Caki2 (cell line): ENCODE results near the gene HSDL2. TPM values are rescaled to one million over a fixed set of nuclear protein-coding genes. Genes with fewer than 3 reads are reported as not detected.
A peak's percentile ranks its signal among the peaks of the same experiment; 100 is the strongest.

Experiments
- DNase-seq: peaks from one replicate; pipeline ENCODE4 v3.0.0-alpha.2; 2015; ENCODE audit warnings: low read depth
- in situ Hi-C: cut with HindIII; loops from 2 replicates; pipeline ENCODE4 v1.10.0; 2016; ENCODE audit warnings: low sequenced_read_pairs, low pct_unique_long_range_greater_than_20kb, mixed read lengths
- total RNA-seq: library from RNA; depleted of rRNA; stranded (reverse); fragments of >200 nt; shearing (Covaris generic); gene quantifications from 2 replicates; pipeline ENCODE4 v1.2.3, GENCODE V29; 2014; ENCODE audit warnings: low replicate concordance

Gene HSDL2
- total RNA-seq, 1 experiment from 2014 or later, result 30.7 TPM

DNA sequence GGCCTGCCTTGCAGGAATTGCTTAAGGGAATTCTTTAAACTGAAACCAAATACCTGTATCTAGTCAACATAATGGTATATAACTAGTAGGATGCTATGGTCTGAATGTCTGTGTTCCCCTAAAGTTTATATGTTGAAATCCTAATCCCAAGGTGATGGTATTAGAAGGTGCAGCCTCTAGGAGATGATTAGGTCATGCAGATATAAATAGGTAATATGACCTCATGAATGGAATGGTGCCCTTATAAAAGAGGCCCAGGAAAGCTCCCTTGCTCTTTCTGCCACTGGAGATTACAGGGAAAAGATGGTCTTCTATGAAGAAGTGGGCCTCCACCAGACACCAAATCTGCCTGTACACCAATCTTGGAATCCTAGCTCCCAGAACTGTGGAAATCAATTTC, 99.3 kb downstream of the HSDL2 start:
- in situ Hi-C loops, result no loop called here

DNA sequence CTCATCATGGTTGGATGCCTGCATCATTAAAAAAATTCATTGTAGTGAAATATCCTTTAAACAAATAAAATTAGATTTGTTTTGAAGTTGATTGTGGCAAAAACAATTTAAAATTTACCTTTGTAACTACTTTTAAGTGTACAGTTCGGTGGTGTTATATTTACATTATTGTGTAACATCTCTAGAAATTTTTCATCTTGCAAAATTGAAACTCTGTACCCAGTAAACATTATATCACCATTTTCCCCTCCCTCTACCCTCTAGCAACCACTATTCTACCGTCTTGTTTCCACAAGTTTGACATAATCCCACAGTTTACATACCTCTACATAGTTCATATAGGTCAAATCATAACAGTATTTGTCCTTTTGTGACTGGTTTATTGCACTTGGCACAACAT, 104.7 kb downstream of the HSDL2 start:
- no peak for DNase-seq
- in situ Hi-C loops, result no loop called here

More for the DNA sequence above, 99.3 kb downstream of the HSDL2 start:
- DNase-seq, result no peak

DNA sequence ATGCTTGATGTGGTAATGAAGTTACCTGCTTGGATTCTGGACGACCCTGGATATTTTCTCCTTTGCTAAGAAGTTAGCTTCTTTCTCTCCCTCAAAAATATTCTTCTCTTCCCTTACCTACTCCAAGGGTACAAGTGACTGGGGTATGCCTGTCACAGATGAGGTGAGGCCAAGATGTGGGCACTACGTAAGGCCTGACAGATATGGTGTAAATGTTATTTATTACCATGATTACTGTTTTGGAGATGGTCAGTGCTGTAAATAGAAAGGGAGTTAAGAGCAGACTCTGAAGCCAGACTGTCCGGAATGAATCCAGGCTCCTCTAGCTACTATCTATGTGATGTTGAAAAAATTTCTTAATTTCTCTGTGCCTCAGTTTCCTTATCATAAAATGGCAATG, 105.7 kb downstream of the HSDL2 start:
- in situ Hi-C loops, result no loop called here
- DNase-seq, result no peak

DNA sequence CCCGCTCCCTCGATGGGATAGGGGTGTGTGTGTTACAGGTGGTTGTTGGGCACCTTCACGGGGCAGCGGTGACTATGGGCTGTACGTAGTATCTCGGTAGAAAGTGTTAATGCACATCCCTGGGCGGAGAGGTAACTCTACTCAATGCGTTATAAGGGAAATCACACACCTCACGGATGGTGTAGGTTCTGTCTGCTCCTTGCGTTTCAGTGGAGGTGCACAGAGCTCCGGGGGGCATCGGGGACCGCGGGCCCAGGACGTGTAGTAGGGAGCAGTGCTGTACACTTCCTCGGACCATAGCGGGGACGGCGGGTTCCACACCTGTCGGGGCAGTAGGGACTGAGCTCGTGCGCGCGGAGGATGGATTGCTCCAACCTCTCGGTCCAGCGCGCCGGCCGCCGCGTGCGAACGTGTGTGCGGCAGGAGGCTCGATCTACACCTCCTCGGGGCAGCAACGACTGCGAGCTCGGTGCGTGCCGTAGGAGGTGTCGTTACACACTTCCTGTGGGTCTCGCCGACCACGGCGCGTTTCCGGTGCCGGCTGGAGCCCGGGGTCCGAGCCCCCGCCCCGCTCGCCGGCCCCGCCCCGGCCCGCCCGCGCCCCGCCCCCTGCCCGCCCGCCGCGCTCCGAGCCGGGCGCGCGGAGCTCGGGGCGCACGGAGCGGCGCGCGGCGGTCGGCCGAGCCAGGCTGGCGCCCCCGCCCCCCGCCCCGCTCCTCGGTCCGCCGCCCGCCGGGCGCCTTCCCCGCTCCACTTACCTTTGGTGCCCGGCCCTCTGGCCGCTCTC, 106.5 kb downstream of the HSDL2 start, which contains the start of gene KIAA1958:
Gene KIAA1958 (plus strand): TSS at position 607 of the 787 bp plus-strand sequence. CDS start 87,254 bp downstream, outside the sequence.
- DNase-seq, result peak; percentile 63
- in situ Hi-C loops, result no loop called here

DNA sequence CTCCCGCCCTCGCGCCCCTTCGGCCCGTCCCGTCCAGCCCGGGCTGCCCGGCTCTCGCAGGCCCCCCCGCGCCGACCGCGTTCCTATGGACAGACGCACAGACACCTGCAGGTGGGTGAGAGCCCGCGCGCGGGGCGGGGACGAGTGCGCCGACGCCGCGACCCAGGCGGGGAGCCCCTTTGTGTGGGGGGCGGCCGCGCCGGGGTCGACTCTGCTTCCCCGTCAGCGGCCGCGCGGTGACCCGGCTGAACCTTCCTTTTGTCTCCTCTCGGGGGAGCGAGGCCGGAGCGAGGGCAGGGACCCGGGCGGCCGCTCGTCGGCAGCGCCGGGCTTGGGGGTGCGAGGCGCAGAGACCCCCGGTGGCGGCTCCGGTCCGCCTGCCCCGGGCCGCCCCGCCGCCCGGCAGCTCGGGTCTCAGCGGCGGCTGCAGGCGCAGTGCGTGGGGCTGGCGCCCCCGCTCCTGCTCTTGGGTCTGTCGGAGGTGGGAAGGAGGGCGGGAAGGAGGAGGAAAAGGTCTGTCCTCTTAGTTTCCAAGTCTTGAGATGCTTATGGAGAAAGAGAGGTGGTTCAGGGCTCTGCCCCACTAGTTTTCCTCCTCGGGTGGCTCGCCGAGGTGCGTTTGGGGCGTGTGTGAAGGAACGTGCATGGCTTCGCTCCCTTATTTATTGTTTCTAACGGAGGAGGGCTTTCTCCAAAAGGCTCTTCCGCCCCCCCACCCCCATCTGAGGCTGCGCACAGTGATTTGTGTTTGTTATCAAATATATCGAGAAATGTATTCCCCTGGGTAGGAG, 107.3 kb downstream of the HSDL2 start:
- in situ Hi-C loops, result no loop called here
- DNase-seq, result peak; percentile 63

DNA sequence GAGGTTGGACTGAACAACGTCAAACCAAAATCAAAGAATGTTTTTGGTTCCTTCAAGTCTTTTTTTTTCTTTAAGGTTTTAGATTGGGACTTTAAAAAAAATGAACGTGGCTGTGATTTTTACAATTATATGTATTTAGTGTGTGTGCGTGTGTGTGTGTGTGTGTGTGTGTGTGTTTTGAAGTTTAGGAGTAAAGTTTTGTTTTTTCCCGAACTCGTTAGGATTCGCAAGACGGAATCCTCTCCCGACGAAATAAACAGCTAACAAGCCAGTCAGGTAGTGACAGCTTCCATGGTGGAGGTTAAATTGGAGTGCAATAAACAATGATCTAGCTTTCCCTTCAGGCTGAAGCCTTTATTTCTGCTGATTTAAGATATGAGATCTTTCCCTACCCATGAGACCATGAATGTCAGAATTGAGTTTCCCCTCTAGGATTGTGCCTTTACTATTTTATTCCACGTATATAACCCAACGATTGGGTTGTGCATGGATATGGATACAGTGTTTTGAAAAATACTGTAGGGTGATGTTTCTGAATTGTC, 108.0 kb downstream of the HSDL2 start:
- DNase-seq, result no peak
- in situ Hi-C loops, result no loop called here

DNA sequence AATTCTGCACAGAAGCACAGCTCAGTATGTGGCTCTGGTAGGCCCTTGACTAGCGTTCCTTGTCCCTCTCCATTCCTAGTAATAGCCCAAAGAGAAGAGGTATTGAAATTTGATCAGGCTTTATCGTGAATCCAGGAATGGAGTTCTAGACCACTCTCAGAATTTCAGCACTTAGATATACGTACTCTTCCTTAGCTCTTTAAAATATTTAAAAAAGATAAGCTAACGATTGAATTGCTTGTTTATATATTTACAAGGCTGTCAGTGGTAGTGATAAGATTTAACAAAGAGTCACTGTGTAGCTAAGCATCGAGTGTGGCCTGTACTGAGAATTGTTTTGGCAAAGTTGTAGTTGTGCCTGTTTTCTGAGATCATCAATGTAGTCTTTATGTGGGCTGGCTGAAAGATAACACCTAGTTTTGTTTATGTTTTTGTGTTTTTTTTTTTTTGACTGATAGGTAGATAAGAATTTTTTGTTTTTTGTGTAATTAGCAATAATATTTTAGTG, 109.2 kb downstream of the HSDL2 start:
- in situ Hi-C loops, result no loop called here
- DNase-seq, result no peak

DNA sequence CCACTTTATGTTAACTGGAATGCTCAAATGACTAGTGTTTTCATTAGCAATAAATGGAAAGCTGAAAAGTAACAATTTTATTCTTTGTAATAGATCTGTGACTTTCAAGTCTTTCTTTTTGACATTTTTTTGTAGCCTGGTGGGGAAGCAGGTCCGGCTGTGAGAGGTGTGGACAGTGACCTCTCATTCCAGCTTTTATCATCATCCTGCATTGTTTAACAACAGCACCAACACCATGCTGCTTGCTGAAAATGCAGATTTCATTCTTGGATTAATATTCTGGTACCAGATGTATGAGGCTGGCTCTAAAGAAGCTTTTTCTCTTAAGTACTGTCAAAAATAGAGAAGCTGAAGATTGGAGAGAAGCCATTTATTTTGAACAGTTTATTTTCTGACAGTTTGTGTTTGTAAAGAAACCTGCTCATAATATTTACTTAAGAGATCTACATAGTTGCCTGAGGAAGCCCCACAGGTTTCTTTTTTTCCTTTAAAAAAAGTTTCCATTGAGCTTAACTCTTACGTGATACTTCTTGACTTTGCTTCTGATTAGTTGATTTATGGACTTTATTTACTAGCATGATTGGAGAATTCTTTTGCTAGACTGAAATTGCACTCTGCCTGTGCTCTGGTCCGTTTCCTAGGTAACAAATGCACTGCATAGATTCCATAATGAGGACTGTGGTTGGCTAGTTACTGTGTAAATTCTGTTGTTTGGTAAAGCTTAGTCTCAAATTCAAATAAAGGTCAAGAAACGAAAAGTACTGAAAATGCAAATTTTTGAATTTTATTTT, 110.2 kb downstream of the HSDL2 start:
- in situ Hi-C loops, result no loop called here
- no peak for DNase-seq

DNA sequence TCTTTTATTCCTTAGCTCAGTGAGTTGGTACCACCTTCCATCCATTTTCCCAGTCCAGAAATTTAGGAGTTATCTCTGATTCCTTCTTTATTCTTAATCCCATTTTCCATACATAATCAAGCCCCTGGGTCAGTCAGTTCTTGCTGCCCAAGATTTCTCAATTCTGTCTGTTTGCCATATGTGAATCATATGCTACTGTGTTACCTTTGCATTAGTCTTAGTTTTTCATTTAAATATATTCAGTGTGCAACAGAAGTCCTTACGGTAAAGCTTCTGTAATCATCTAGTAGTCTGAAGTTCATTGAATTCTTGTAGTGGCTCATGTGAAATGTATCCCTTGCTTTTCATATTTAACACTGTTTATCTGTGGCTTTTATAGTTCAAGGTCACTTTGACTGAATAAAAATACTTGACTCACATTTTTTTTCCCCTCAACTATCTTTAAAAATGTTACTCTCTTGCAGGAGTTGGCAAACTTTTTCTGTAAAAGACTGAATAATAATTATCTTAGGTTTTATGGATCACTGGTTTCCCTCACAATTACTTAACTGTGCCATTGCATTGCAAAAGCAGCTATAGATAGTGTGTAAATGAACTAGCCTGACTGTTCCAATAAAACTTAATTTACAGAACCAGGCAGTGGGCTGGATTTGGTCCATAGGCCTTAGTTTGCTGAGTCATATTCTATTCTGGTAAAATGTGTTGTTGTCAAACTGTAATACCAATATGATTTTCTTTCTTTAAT, 113.7 kb downstream of the HSDL2 start:
- DNase-seq, result peak; percentile 43
- in situ Hi-C loops, result no loop called here

DNA sequence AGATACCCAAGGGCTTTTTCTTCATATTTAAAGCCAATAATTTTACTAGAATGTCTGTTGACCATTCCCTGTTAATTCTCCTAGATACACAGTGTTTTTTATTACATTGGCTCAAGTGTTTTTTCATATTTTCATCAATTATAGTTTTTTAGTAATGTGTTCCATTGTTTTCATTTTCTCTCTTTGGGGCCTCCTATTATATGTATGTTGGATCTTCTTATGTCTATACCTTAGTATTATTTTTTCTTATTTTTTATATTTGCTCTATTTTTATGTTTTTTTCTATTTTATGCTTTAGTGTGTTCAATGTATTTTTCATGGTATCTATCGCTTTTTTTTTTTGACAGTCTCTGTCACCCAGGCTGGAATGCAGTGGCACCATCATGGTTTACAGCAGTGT, 114.2 kb downstream of the HSDL2 start:
- DNase-seq, result peak; percentile 27
- in situ Hi-C loops, result no loop called here

DNA sequence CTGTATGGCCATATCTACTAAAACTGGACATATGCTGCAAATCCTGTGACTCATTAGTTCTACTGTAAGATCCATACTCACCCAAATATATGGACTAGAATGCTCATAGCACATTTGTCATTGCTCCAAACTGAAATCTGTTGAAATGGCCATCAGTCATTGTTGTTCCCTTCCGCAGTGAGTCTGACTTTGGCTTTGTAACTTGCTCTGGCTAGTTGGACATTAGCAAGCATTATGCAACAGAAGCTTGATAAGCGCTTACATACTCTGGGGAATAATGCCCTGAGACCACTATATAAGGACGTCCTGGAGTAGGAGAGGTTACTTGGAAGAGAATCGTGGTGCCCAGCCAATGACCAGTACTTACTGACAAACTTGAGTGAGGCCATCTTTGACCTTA, 115.7 kb downstream of the HSDL2 start:
- in situ Hi-C loops, result no loop called here
- DNase-seq, result no peak

DNA sequence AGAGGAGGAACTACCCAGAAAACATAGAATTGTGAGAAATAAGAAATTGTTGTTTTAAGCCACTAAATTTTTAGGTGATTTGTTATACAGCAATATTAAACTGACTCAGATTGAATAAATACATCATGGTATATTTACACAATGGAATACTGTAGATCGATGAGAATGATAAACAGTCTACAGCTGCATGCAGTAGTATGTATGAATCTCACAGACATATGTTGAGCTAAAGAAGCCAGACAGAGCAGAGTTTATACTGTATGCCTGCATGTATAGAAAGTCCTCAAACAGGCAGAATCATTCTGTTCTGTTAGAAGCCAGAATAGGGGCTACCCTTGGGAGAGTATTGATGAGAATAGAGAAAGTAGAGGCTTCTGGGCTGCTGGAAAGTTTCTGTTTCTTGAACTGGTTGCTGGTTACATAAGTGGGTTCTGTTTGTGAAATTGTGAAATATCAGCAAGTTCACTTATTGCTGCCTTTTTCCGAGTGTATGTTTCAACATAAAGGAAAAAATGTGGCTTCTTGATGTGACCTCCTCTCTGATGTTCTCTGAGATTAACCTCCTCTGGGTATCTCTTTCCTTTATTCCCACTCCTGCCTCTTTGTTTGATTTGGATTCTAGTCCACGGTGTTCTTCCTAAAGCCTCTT, 116.3 kb downstream of the HSDL2 start:
- in situ Hi-C loops, result no loop called here
- DNase-seq, result no peak

DNA sequence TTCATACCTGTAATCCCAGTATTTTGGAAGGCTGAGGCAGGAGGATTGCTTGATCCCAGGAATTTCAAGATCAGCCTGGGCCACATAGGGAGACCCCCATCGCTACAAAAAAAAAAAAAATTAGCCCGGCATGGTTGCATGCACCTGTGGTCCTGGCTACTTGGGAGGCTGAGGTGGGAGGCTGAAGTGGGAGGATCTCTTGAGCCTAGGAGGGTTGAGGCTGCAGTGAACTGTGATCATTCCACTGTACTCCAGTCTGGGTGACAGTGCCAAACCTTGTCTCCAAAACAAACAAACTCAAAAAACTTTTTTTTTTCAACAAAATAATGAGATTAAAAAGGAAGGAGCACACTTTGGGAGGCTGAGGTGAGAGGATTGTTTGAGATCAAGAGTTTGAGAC, 120.9 kb downstream of the HSDL2 start:
- in situ Hi-C loops, result no loop called here

DNA sequence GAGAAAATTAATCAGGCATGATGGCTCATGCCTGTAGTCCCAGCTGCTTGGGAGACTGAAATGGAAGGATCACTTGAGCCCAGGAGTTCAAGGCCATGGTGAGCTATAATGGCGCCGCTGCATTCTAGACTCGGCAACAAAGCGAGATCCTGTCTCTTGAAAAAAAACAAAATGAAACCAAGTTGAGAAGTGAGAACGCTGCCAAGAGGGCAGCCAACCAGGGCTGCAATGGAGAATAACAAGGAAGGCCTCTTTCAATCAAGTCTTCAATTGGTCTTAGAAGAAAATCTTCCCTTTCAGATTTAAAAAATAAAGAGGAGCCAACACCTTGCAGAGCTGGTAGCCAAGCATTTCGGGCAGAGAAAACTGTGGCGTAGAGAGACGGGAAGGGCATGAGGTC, 121.4 kb downstream of the HSDL2 start:
- in situ Hi-C loops, result no loop called here
- no peak for DNase-seq

More for the DNA sequence above, 120.9 kb downstream of the HSDL2 start:
- no peak for DNase-seq

DNA sequence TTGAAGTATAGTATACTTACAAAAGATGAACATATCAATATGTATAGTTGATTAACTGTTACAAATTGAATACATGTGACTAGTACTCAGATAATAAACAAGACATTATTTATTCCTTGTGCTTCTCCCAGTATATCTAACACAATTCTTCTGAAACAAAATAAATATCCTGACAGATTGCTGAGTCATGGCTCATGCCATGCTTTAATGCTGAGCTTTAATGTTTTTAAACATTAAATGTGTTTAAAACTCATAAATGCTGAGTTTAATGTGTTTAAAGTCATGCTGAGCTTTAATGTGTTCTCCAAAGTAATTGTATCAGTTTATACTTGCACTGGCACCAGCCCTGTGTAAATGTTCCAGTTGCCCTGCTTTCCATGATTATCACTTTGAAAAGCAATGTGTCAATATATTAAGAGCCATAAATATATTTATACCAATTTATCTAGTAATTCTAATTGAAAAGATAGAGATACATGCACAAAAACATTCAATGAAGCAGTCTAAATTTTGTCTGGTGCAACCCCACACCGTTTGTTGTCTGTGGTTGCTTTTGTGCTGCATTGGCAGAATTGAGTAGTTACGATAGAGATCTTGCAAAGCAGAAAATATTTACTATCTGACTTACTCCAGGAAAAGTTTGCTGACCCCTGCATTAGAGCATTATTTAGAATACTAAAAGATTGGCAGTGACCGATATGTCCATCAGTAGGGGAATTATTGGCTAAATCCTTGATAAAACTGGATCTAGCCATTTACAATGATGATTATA, 122.5 kb downstream of the HSDL2 start:
- DNase-seq, result no peak
- in situ Hi-C loops, result no loop called here

DNA sequence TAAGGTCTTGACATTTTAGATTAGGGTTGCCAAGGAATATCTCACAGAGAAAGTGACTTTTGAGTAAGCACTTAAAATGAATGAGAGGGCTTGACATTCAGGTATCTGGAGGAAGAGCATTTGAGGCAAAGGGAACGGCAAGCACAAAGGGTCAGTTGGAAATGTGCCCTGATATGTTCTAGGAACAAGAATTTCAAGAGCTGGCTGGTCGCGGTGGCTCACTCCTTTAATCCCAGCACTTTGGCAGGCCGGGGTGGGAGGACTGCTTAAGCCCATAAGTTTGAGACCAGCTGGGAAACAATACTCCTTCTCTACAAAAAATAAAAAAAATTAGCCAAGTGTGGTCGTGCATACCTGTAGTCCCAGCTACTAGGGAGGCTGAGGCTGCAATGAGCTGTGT, 123.3 kb downstream of the HSDL2 start:
- no peak for DNase-seq
- in situ Hi-C loops, result no loop called here

DNA sequence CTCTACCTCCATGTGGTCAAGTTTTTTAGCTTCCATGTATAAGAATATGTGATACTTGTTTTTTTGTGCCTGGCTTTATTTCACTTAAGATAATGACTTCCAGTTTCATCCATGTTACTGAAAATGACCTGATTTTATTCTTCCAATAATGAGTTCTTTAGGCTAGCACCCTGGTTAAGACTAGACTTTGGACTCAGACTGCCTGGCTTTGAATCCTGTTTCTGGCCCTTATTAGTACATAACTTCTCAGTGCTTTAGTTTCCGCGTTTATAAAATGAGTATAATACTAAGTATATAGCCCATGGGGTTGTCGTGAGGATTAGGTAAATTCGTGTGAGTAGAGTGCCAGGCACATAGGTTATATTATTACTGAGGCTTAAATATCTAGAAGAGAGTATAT, 125.2 kb downstream of the HSDL2 start:
- DNase-seq, result no peak
- in situ Hi-C loops, result no loop called here
